ENCODE results near the gene CD7.
A peak's percentile ranks its signal among the peaks of the same experiment; 100 is the strongest.

The CD7 gene

GRCh38 chr17:82303944-82304808, 13.2 kb downstream of the CD7 start:
- 0 out of 2 replicates have a peak, but pooled peaks have one; percentile 33 for TF ChIP-seq ZBTB7A (IDR thresholded peaks at IDR 0.05; ENCODE audit: low read depth)
- no peak for TF ChIP-seq EP300 (IDR thresholded peaks at IDR 0.05; ENCODE audit: borderline replicate concordance)

GRCh38 chr17:82302991-82303943, 14.1 kb downstream of the CD7 start:
- TF ChIP-seq YY1 (IDR thresholded peaks at IDR 0.05; ENCODE audit: low read depth) (no peak), TEAD4 (IDR thresholded peaks at IDR 0.05) (no peak), USF1 (IDR thresholded peaks at IDR 0.05) (no peak), EGR1 (IDR thresholded peaks at IDR 0.05) (no peak), CREB1 (IDR thresholded peaks at IDR 0.05; ENCODE audit: low read depth) (no peak), ZBTB7A (IDR thresholded peaks at IDR 0.05; ENCODE audit: low read depth) (no peak), NFIC (IDR thresholded peaks at IDR 0.05) (no peak), CEBPB (IDR thresholded peaks at IDR 0.05) (no peak), REST (IDR thresholded peaks at IDR 0.05; ENCODE audit: low read depth) (no peak), TCF12 (IDR thresholded peaks at IDR 0.05; ENCODE audit: low read depth) (no peak), FOXM1 (IDR thresholded peaks at IDR 0.05; ENCODE audit: borderline replicate concordance, low read depth) (no peak), TAF1 (IDR thresholded peaks at IDR 0.05; ENCODE audit: low read depth) (no peak), MAX (IDR thresholded peaks at IDR 0.05) (no peak), EP300 (IDR thresholded peaks at IDR 0.05; ENCODE audit: borderline replicate concordance) (no peak)

- no peak for TF ChIP-seq RAD21 (IDR thresholded peaks at IDR 0.05; ENCODE audit: low read depth)
- TF ChIP-seq FOXM1 (IDR thresholded peaks at IDR 0.05; ENCODE audit: borderline replicate concordance, low read depth), result no peak
- TF ChIP-seq TAF1 (IDR thresholded peaks at IDR 0.05; ENCODE audit: low read depth), result no peak
- no peak for TF ChIP-seq YY1 (IDR thresholded peaks at IDR 0.05; ENCODE audit: low read depth)
- no peak for TF ChIP-seq MAX (IDR thresholded peaks at IDR 0.05)
- TF ChIP-seq EP300 (IDR thresholded peaks at IDR 0.05; ENCODE audit: borderline replicate concordance), result no peak
- no peak for TF ChIP-seq ZBTB7A (IDR thresholded peaks at IDR 0.05; ENCODE audit: low read depth)
- TF ChIP-seq EGR1 (IDR thresholded peaks at IDR 0.05), result no peak
- no peak for TF ChIP-seq TCF12 (IDR thresholded peaks at IDR 0.05; ENCODE audit: low read depth)
- no peak for TF ChIP-seq REST (IDR thresholded peaks at IDR 0.05; ENCODE audit: low read depth)
- no peak for TF ChIP-seq NFIC (IDR thresholded peaks at IDR 0.05)
- TF ChIP-seq TEAD4 (IDR thresholded peaks at IDR 0.05), result no peak
Measured at GRCh38 chr17:82302568-82302963, 14.8 kb downstream of the CD7 start.

- TF ChIP-seq TEAD4 (IDR thresholded peaks at IDR 0.05), result no peak
- no peak for TF ChIP-seq YY1 (IDR thresholded peaks at IDR 0.05; ENCODE audit: low read depth)
- no peak for TF ChIP-seq NFIC (IDR thresholded peaks at IDR 0.05)
- no peak for TF ChIP-seq MAX (IDR thresholded peaks at IDR 0.05)
- no peak for TF ChIP-seq RAD21 (IDR thresholded peaks at IDR 0.05; ENCODE audit: low read depth)
- no peak for TF ChIP-seq CREB1 (IDR thresholded peaks at IDR 0.05; ENCODE audit: low read depth)
Measured at GRCh38 chr17:82301916-82302567, 15.4 kb downstream of the CD7 start.

- TF ChIP-seq NFIC (IDR thresholded peaks at IDR 0.05), result no peak
- no peak for TF ChIP-seq EGR1 (IDR thresholded peaks at IDR 0.05)
- TF ChIP-seq USF1 (IDR thresholded peaks at IDR 0.05), result no peak
- no peak for TF ChIP-seq CREB1 (IDR thresholded peaks at IDR 0.05; ENCODE audit: low read depth)
- TF ChIP-seq ZBTB7A (IDR thresholded peaks at IDR 0.05; ENCODE audit: low read depth), result no peak
- no peak for TF ChIP-seq TAF1 (IDR thresholded peaks at IDR 0.05; ENCODE audit: low read depth)
- no peak for TF ChIP-seq MAX (IDR thresholded peaks at IDR 0.05)
- TF ChIP-seq CEBPB (IDR thresholded peaks at IDR 0.05), result no peak
- TF ChIP-seq RAD21 (IDR thresholded peaks at IDR 0.05; ENCODE audit: low read depth), result no peak
Measured at GRCh38 chr17:82301300-82301915, 16.0 kb downstream of the CD7 start.

Measured in Ishikawa (cell line).